Left kidney (tissue), 2 donors: Measurements from ENCODE around the gene SIRPA. TPM values are rescaled to one million over a fixed set of nuclear protein-coding genes. Genes with fewer than 3 reads are reported as not detected.

Source experiments
- DNase-seq: peaks from one replicate; pipeline ENCODE4 v3.0.0-alpha.2; 2013
- polyA plus RNA-seq: library from polyadenylated mRNA; unstranded; fragments of 120-200 nt; gene quantifications from one replicate; pipeline ENCODE4 v1.2.1, GENCODE V29; 2013; ENCODE audit not compliant: insufficient read length

The SIRPA gene
- polyA plus RNA-seq, 1 donor, result 24.3 TPM

- DNase-seq, result no peak
These were observed 9.1 kb upstream of the SIRPA start for GRCh38 chr20:1885940-1886693.

GRCh38 chr20:1887321-1887720 is 7.9 kb upstream of the SIRPA start:
- no peak for DNase-seq

- no peak for DNase-seq
These were observed 7.5 kb upstream of the SIRPA start for GRCh38 chr20:1887756-1888155.

- DNase-seq, result no peak
These were observed 6.3 kb upstream of the SIRPA start for GRCh38 chr20:1888796-1889463.

- no peak for DNase-seq
These were observed 4.5 kb upstream of the SIRPA start for GRCh38 chr20:1890469-1891262.

GRCh38 chr20:1891263-1892118 is 3.7 kb upstream of the SIRPA start:
- DNase-seq, result no peak

GRCh38 chr20:1892119-1892385 is 3.2 kb upstream of the SIRPA start:
- no peak for DNase-seq

GRCh38 chr20:1893721-1894470 is 1.3 kb upstream of the SIRPA start:
- DNase-seq, result no peak

- DNase-seq, result peak; percentile 61
These were observed 696 bp upstream of the SIRPA start for GRCh38 chr20:1894471-1894950.

- DNase-seq, result no peak
These were observed 672 bp downstream of the SIRPA start for GRCh38 chr20:1895674-1896483.

- DNase-seq, result no peak
These were observed 1.5 kb downstream of the SIRPA start for GRCh38 chr20:1896484-1897258.

- no peak for DNase-seq
These were observed 2.3 kb downstream of the SIRPA start for GRCh38 chr20:1897541-1897940.

GRCh38 chr20:1897965-1898464 is 2.8 kb downstream of the SIRPA start:
- DNase-seq, result no peak

GRCh38 chr20:1898482-1899240 is 3.5 kb downstream of the SIRPA start:
- no peak for DNase-seq

GRCh38 chr20:1899241-1899525 is 4.0 kb downstream of the SIRPA start:
- no peak for DNase-seq

- DNase-seq, result peak; percentile 71
These were observed 5.2 kb downstream of the SIRPA start for GRCh38 chr20:1900321-1900801.

GRCh38 chr20:1901704-1902103 is 6.5 kb downstream of the SIRPA start:
- DNase-seq, result no peak

GRCh38 chr20:1902188-1902587 is 7.0 kb downstream of the SIRPA start:
- no peak for DNase-seq

- no peak for DNase-seq
These were observed 8.9 kb downstream of the SIRPA start for GRCh38 chr20:1904135-1904534.
